ENCODE measurements around the gene ARRB1. TPM values are rescaled to one million over a fixed set of nuclear protein-coding genes. Genes with fewer than 3 reads are reported as not detected.

ARRB1 gene
- total and polyA plus RNA-seq, 10 of the 15 experiments (the other 5 are each of a cell fraction or from before 2014, with no cell fraction given) = 0.39 to 12.9 (median 1.7) TPM

GRCh38 chr11:75279273-75279672, 72.2 kb downstream of the ARRB1 start:
- Histone ChIP-seq H2AFZ (ENCODE audit: control insufficient read depth, low read depth, low read length) (no peak overlapping the region), H3K4me2 (ENCODE audit: control insufficient read depth, insufficient read depth) (no peak overlapping the region), H3K4me1 (ENCODE audit: control insufficient read depth, insufficient read depth, low read length) (no peaks in the 10 kb centered on the region), H3K27me3 (replicated peaks in 1 of 2; ENCODE audit: control insufficient read depth in 2 of 2, insufficient read depth in 2 of 2, low read length in 1 of 2) (no peaks in the 10 kb centered on the region; a peak in 1 of 4 replicates), H3K79me2 (ENCODE audit: control insufficient read depth, insufficient read depth, low read length) (no peaks in the 10 kb centered on the region), H3K9me3 (replicated peaks; ENCODE audit: control insufficient read depth, insufficient read depth, low read length) (no peaks in the 10 kb centered on the region), H3K36me3 (ENCODE audit: control insufficient read depth in 2 of 2, insufficient read depth in 2 of 2, low read length in 1 of 2) (peaks cover 0 to 2% of the 10 kb centered on the region in 2 experiments; a peak in 2 of 4 replicates), H3K9ac (ENCODE audit: control insufficient read depth, insufficient read depth, low read length) (no peak overlapping the region), H3K27ac (ENCODE audit: control insufficient read depth, insufficient read depth) (no peak overlapping the region), H4K20me1 (ENCODE audit: control insufficient read depth, insufficient read depth) (no peaks in the 10 kb centered on the region), H3K4me3 (no peak overlapping the region)
- no TSS peak for BruUV-seq (replicated peaks)
- FAIRE-seq = no peak
- RAD21 ChIA-PET (ENCODE audit: unreplicated experiment) = interaction anchor here (1.0 to 6.9 kb wide), 9 partner anchors 9 to 928 kb away, joined by 3 to 118 read pairs (median 5); no protein-coding TSS in a partner anchor
- POLR2A ChIA-PET = no interaction called here
- CTCF ChIA-PET = interaction anchor here (0.6 to 16.9 kb wide), 22 partner anchors 8 to 1812 kb away, joined by 3 to 406 read pairs (median 5); no protein-coding TSS in a partner anchor
- SMC1A ChIA-PET (ENCODE audit: uncharacterized antibody, unreplicated experiment) = interaction anchor here (0.9 to 4.0 kb wide), 17 partner anchors 8 to 166 kb away, joined by 3 to 89 read pairs (median 6); no protein-coding TSS in a partner anchor
- intact Hi-C loops (cut with micrococcal nuclease; ENCODE audit: unreplicated experiment) = no loop called here
- no peak for ATAC-seq
- in situ Hi-C loops (cut with MboI) = loop anchor here (5.0 kb wide), 1 partner anchor 103 kb away; no protein-coding TSS in a partner anchor
- no peak for DNase-seq (ENCODE audit: low read depth, low spot score)
- WGBS (ENCODE audit: insufficient coverage, insufficient replicate concordance, low lambda C conversion rate, missing lambda C conversion rate) = 0% methylated on average over 5 of the region's 5 CpGs
- TF ChIP-seq ZNF687 (IDR thresholded peaks at IDR 0.05) = no peak
- no peak for TF ChIP-seq ZBTB4 (CRISPR knock-in tag; IDR thresholded peaks at IDR 0.05)
- TF ChIP-seq IRF4 (IDR thresholded peaks at IDR 0.05; ENCODE audit: low read depth, low read length) = no peak
- no peak for TF ChIP-seq ZNF384 (IDR thresholded peaks at IDR 0.05; ENCODE audit: borderline replicate concordance, low read depth, low read length)
- no peak for TF ChIP-seq FOXK2 (IDR thresholded peaks at IDR 0.05)
- TF ChIP-seq ATF7 (IDR thresholded peaks at IDR 0.05; ENCODE audit: low read depth) = no peak
- TF ChIP-seq CBFB (IDR thresholded peaks at IDR 0.05; ENCODE audit: low read depth) = no peak
- no peak for TF ChIP-seq POU2F2 (IDR thresholded peaks at IDR 0.05; ENCODE audit: borderline replicate concordance, low read depth, low read length)
- no peak for TF ChIP-seq TAF1 (IDR thresholded peaks at IDR 0.05; ENCODE audit: borderline replicate concordance, low read depth, low read length)
- no peak for TF ChIP-seq POLR2AphosphoS2 (IDR thresholded peaks at IDR 0.05; ENCODE audit: low read depth, low read length)
- no peak for TF ChIP-seq MEF2B (IDR thresholded peaks at IDR 0.05; ENCODE audit: partially characterized antibody, poor library complexity, severe bottlenecking)
- no peak for TF ChIP-seq ZBTB40 (IDR thresholded peaks at IDR 0.05; ENCODE audit: borderline replicate concordance)
- TF ChIP-seq NR2C1 (IDR thresholded peaks at IDR 0.05) = no peak

Measured in GM12878 (cell line).